Suprapubic skin (tissue), 4 donors: ENCODE data around the gene TMEM109. TPM values are rescaled to one million over a fixed set of nuclear protein-coding genes. Genes with fewer than 3 reads are reported as not detected.

ENCODE experiments used
- DNase-seq, 2 donors: peaks; one replicate each; pipeline ENCODE4 v3.0.0-alpha.2; 2019; ENCODE audit warnings: low spot score in 2 of 2
- H3K27ac ChIP-seq: fragments of 200-600 bp; sonication (generic); one replicate; pipeline ENCODE4 v1.5.1; 2019
- H3K27me3 ChIP-seq: fragments of 200-600 bp; sonication (generic); one replicate; pipeline ENCODE4 v1.5.1; 2019
- H3K36me3 ChIP-seq: fragments of 200-600 bp; sonication (generic); one replicate; pipeline ENCODE4 v1.5.1; 2019
- H3K4me1 ChIP-seq: fragments of 200-600 bp; sonication (generic); one replicate; pipeline ENCODE4 v1.5.1; 2019
- H3K4me3 ChIP-seq: fragments of 200-600 bp; sonication (generic); one replicate; pipeline ENCODE4 v1.5.1; 2019; ENCODE audit warnings: mild to moderate bottlenecking
- H3K9me3 ChIP-seq: fragments of 200-600 bp; sonication (generic); one replicate; pipeline ENCODE4 v1.5.1; 2019
- CTCF ChIP-seq, 2 donors: fragments of 200-600 bp in 1 of 2; fragments of 450-650 bp in 1 of 2; sonication (generic) in 1 of 2; IDR thresholded peaks; one replicate each; pipeline ENCODE4 v1.5.1; 2016 to 2019; ENCODE audit warnings: antibody characterized with exemption in 2 of 2, mild to moderate bottlenecking in 1 of 2, moderate library complexity in 1 of 2
- EP300 ChIP-seq: sonication (generic); formaldehyde crosslinking; IDR thresholded peaks from one replicate; pipeline ENCODE4 v1.6.1; 2017; ENCODE audit warnings: antibody characterized with exemption
- POLR2A ChIP-seq, 2 donors: fragments of 450-650 bp; IDR thresholded peaks; one replicate each; pipeline ENCODE4 v1.6.1; 2017; ENCODE audit warnings: antibody characterized with exemption in 2 of 2, mild to moderate bottlenecking in 2 of 2, moderate library complexity in 2 of 2
- POLR2AphosphoS5 ChIP-seq, 3 donors: sonication (generic); formaldehyde crosslinking; IDR thresholded peaks; one replicate each; pipeline ENCODE4 v1.6.1; 2017; ENCODE audit warnings: antibody characterized with exemption in 3 of 3
- WGBS: methylation state at CpG from one replicate; pipeline ENCODE4 v1.1.5; 2018; 5-methylcytosine and 5-hydroxymethylcytosine counted together
- total RNA-seq, 4 donors: library from RNA; depleted of rRNA; stranded (reverse); fragments of >200 nt; gene quantifications; one replicate each; pipeline ENCODE4 v1.1.0, GENCODE V29; 2016

The TMEM109 gene
- total RNA-seq, 4 donors from 2014 or later: 67.4 to 128 (median 110) TPM

- WGBS: 87% methylated on average over 7 of the region's 7 CpGs
- no peaks in the 10 kb centered on the region for H3K27me3 ChIP-seq
- peak in 1 of 2 donors; percentile 52 for DNase-seq
Observed at GRCh38 chr11:60869451-60869825, 44.5 kb upstream of the TMEM109 start.

GRCh38 chr11:60870276-60870675 is 43.7 kb upstream of the TMEM109 start:
- Histone ChIP-seq H3K4me1 (peaks cover 6% of the 10 kb centered on the region), H3K27ac (no peak overlapping the region), H3K4me3 (no peak overlapping the region), H3K36me3 (peaks cover 3% of the 10 kb centered on the region), H3K9me3 (no peaks in the 10 kb centered on the region), H3K27me3 (no peaks in the 10 kb centered on the region)
- DNase-seq: peak in 1 of 2 donors; percentile 34
- WGBS: 76% methylated on average over 3 of the region's 3 CpGs
- TF ChIP-seq POLR2AphosphoS5 (IDR thresholded peaks at IDR 0.05): no peak
- no peak for TF ChIP-seq CTCF (IDR thresholded peaks at IDR 0.05)
- no peak for TF ChIP-seq EP300

More at GRCh38 chr11:60869451-60869825, 44.5 kb upstream of the TMEM109 start:
- Histone ChIP-seq H3K4me1 (peaks cover 6% of the 10 kb centered on the region), H3K36me3 (no peaks in the 10 kb centered on the region), H3K27ac (no peak overlapping the region), H3K9me3 (no peaks in the 10 kb centered on the region), H3K4me3 (no peak overlapping the region)
- TF ChIP-seq CTCF (IDR thresholded peaks at IDR 0.05) (no peak), POLR2AphosphoS5 (IDR thresholded peaks at IDR 0.05) (no peak), POLR2A (IDR thresholded peaks at IDR 0.05) (no peak), EP300 (no peak)

- Histone ChIP-seq H3K4me1 (peaks cover 6% of the 10 kb centered on the region), H3K27me3 (no peaks in the 10 kb centered on the region), H3K9me3 (no peaks in the 10 kb centered on the region), H3K27ac (no peak overlapping the region), H3K4me3 (no peak overlapping the region), H3K36me3 (peaks cover 3% of the 10 kb centered on the region)
- peak in 1 of 2 donors; percentile 48 for DNase-seq
- TF ChIP-seq EP300 (no peak), POLR2AphosphoS5 (IDR thresholded peaks at IDR 0.05) (no peak), POLR2A (IDR thresholded peaks at IDR 0.05) (no peak), CTCF (IDR thresholded peaks at IDR 0.05) (no peak)
- WGBS: 74% methylated on average over 10 of the region's 13 CpGs
Observed at GRCh38 chr11:60870733-60871377, 43.1 kb upstream of the TMEM109 start.

- DNase-seq: peak in 1 of 2 donors; percentile 44
- Histone ChIP-seq H3K9me3 (no peaks in the 10 kb centered on the region), H3K27me3 (no peaks in the 10 kb centered on the region), H3K4me1 (peaks cover 6% of the 10 kb centered on the region), H3K27ac (no peak overlapping the region), H3K4me3 (no peak overlapping the region), H3K36me3 (peaks cover 3% of the 10 kb centered on the region)
- TF ChIP-seq POLR2A (IDR thresholded peaks at IDR 0.05) (no peak), CTCF (IDR thresholded peaks at IDR 0.05) (no peak), EP300 (no peak), POLR2AphosphoS5 (IDR thresholded peaks at IDR 0.05) (no peak)
- WGBS: 81% methylated on average over 7 of the region's 7 CpGs
Observed at GRCh38 chr11:60871378-60872061, 42.4 kb upstream of the TMEM109 start.
